RPMI8226 (cell line): ENCODE results near the gene LRRTM2.
"Not testable (repeated sequence)": the region's sequence is repeated elsewhere in the genome, so short reads cannot be mapped to it uniquely, and the experiment has no call there.

Source experiments
- DNase-seq: peaks from one replicate; pipeline ENCODE4 v3.0.0-alpha.2; 2015

LRRTM2 gene

DNA sequence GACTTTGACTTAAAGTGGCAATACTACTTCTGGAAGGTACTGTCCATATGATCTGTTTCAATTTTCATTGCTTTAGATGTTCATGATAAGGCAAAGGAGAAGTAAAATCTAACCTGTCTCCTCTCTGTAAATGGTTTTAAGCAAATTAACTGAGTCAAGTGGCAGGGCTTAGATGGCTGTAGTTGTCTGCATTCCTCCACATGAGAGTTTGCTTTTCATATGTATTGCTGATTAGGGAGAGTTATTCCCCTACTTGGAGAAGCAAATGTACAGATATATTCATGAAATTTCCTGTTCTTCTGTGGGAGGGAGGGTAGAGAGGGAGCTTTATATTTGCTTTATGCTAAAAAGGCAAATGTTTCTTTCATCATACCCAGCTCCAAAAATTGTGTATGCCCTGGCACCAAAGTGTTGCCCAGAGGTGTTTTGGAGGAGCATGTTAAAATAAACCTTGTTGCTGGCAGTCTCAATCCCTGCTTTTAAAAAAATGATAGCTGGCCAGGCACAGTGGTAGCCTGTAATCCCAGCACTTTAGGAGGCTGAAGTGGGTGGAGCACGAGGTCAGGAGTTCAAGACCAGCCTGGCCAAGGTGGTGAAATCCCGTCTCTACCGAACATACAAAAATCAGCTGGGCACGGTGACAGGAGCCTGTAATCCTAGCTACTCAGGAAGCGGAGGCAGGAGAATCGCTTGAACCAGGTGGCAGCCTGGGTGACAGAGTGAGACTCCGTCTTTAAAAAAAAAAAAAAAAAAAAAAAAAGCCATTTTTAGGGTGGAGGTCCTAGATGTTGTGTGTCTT, 3.5 kb upstream of the LRRTM2 start:
- no peak for DNase-seq

DNA sequence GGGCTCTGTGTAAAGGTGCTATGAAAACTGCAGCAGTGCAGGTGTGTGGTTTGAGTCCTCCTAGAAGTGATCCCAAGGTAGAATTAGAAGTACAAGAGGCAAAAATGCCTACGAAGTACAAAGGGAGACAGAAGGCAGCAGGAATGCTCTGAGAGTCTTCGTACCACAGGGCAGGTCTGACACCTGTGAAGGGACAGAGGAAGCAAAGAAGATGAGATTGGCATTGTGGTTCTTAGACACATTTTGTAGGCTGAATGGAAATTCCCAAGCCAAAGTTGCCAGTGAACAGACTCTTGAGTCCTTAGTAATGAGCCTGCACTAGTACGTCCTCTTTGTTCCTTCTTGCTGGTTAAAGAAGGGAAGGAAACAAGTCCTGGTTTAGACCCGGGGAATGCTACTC, 1.7 kb upstream of the LRRTM2 start:
- no peak for DNase-seq

DNA sequence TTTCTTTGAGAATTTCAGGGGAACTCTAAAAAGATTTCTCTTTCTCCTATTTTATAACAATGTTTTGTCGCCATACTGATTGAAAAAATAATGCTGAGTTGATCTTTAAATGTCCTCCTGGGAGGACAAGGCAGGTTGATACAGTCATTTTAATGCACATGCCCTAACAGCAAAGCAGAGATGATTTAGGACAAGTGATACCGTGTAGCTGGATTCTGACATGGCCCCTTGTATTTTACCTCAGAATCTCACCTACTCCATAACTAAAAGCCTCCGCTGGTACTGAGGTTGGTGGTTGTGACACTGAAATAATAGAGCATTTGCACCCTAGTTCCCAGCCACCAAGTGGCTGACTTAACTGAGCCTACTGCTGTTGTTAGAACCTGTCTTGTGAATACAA, 811 bp upstream of the LRRTM2 start:
- DNase-seq = no peak

DNA sequence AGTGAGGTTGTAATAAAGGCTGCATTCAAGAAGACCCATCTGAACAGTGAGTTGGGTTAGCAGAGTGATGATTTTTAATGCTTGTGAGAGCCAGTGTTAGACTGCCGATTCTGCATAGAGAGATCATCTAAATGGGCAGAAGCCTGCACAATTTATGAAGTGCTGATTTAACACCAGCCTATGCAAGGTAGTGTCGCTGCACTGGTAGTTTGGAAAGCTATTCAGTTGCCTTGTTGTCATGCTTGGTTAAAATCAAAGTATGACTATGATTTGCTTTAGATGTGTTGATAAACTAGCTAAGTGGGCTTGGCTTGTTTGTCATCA, 379 bp upstream of the LRRTM2 start:
- no peak for DNase-seq

DNA sequence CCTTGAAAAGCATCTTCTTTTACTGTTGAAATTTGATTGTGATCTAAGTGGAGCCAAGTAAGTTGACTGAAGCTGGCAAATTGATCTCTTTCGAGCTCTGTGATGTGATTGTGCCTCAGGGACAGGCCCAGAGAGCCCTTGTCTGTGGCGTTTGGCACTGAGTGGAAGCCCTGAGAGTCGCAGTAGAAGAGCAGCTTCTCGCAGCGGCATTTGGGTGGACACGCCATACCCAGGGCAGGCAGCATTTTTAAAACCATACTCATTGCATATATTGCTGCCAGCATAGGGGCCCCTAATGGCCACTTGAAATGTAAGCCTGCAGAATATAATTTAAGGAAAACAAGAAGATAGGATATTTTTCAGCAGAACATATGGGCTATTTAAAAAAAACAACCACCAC, 894 bp downstream of the LRRTM2 start:
- DNase-seq = no peak

DNA sequence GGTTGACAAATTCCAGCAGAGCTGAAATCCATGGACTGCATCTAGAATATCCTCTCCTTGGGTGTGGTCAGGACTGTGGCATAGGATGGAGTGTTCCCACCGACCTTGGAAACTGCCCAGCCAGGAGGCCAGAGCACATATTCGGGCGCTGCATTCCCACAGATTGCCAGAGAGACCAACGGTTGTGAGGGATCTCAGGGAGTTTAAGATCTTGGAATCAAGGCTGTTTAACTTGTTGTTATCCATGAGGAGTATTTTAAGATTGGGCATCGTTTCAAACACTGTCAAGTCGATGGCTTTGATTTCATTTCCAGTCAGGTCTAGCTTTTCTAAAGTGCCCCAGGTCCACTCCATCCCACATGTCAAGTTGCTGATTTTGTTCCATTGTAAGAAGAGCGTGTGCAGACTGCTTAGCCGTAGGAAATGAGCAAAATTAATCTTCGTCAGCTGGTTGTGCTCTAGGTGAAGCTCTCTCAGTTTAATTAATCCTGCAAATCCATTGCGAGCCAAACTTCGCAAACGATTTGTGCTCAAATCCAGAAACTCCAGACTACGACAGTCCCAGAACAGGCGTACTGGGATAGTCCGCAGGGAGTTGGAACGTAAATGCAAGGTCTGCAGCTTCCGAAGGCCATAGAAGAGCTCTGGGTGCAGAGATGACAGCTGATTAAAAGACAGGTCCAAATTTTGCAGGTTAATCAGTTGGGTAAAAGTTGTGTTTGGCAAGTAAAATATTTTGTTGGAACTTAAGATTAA, 1.5 kb downstream of the LRRTM2 start:
- DNase-seq = no peak

DNA sequence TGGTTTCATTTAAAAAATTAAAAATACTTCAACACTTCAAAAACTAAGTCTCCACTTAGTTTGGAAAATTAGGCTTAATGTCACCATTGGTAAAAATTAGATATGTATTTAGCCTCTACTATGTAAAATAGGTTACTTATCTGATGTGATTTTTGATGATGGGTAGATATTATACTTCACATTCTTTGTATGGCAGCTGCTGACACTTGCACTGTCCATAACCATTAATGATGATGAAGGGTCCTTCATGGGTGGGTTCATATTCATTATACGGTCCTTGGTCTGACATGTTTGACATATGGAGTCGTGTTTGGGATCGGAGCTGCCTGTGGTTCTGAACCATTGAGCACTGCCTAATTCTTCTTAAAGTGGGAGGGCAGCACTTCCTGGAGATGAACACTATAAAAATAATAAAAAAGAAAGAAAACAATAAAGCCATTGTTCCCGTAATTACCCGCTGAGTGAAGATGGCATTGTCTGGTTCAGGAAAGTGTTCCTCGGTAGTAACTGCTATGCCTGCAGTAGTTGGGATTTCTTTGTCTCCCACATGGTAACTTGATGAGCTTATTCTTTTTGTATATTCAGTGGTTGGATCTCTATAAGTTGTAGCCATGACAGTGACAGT, 2.2 kb downstream of the LRRTM2 start:
- no peak for DNase-seq

DNA sequence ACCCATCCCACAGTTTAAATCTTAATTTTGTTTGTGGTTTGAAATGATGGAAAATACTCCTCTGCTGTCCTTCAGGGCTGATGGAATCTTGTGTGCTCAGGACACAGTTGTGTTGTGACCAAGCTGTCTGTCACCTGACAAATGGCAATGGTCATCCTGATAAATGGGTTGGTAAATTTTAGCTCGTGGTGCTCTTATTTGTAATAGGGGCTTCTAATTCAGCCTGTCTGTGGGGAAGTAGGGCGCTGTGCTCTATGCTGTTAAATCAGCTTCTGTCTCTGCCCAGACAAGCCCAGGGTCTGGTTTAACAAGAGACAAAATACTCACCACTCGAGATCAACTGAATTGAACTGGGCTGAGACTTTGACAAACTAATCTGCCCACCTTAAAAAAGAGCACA, 4.5 kb downstream of the LRRTM2 start:
- DNase-seq = no peak

DNA sequence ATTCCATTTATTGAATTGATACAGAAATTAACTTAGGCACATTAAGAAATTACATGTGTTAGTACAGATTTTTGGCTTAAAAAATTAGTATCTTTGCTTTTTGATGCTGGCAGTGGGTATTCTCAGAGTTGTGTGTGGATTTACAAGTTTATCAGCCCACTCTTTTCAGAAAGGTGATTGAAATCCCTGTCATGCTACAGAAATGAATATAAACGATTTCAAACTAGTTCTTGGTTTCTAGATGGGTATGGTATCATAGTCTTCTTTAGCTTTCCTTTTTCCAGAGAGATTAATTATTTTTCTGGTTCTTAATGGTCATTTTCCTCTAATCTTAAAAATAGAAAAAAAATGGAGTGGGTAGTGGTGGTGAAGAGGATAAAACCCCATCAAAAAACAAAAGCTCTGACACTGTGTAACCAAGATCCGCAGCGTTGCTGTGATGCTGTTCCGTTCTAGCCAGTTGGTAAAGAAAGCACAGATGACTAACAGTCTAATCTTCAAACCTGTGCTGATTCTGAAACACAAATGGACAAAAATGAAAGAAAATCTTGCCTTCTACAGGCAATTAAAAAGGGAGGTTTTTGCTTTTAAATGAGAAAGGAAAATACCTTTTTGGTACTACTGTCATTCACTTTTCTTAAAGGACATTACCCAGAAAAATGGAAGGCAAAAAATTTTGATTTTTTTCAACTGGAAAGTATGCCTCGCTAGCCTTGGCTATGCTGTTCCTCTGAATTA, 5.2 kb downstream of the LRRTM2 start:
- no peak for DNase-seq

DNA sequence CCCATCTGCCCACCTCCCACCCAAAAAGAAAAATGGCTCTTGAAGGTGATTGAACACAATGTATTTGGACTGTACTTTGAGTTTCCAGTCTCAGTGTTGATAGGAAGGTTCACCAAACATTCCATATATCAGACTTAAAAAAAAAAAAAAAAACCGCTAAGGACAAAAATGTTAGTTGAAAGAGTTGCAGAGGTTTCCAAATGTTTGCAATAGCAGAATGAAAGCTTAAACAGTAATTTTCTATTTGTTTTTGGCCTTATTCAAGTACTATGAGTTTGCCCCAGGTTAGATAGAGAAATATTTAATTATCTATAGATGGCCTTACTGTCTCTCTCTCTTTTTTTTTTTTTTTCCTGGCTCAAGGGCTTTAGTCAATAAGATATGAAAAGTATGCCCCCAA, 6.1 kb downstream of the LRRTM2 start:
- DNase-seq = no peak

DNA sequence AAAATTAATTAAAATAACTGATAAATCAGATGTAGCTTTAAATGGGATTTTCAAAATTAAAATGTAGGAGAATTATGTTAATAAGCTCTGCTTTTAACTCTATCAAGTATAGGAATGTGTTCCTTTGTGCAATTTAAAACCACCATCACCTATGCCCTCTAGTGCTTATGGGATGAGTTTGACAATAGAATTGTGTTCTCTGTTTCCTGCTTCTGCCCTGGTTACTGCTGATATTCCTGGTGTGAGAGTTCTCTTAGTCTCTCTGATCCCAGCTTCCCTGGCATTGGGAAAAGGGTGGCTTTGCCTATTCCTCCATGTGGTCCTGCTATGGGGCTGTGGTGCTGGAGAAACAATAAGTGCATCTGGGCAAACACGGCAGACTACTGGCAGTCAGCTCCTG, 8.1 kb downstream of the LRRTM2 start:
- no peak for DNase-seq

DNA sequence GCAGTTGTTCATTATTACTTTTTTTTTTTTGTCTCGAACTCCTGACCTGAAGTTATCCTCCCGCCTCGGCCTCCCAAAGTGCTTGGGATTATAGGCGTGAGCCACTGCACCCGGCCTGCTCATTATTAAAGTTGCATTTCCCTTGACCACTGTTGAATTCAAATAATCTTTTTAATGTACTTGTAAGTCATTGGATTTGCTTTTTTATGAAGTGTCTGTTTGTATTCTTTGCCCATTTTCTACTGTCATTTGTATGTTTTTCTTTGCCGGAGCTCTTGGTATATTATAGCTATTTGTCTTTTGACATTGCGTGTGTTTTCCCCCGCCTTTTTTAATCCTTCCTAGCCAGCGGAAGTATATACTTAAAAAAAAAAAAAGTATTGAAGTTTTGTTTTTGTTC, 22.0 kb downstream of the LRRTM2 start:
- DNase-seq = no peak

DNA sequence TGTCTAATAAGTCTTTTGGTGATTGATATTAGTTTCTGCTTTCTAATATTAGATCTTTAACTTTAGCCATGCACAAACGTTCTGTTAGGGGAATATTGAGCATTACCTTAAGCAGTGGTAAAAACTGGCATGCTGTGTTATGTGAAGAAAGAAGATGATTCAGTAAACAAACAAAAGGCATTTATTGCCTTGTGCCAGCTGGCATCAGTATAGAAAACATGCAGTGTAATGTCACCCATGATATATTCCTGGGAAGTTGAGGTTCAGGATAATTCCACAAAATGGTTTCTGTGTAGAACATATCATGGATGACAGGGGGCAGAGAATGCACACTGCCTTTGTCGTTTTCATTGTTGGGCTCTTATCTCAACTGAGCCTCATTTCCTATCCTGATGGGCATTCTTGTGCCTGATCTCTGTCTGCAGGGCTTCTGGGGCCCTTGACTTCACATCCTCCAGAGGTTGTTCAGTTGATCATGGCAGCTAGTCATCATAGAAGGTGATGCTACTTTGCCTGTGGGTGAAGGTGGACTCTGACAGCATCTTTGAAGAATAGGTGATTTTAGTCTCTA, 24.2 kb downstream of the LRRTM2 start:
- DNase-seq = no peak

DNA sequence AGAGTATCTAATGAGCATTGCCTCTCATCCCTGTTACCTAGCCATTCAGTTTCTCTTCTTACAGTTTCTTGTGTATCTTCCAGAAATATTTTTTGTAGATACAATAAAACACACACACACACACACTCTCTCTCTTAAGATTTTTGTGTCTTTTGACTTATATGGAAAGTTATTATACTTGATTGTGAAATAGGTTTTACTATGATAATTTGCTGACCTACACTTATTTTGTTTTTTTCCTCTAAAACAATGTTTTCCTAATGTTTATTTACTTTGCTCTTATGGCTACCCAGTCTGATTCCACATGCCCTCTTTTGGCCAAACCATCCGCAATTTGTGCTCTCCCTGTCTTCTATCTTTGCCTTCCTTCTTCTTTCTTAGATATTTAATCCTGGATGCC, 25.3 kb downstream of the LRRTM2 start:
- DNase-seq = no peak

DNA sequence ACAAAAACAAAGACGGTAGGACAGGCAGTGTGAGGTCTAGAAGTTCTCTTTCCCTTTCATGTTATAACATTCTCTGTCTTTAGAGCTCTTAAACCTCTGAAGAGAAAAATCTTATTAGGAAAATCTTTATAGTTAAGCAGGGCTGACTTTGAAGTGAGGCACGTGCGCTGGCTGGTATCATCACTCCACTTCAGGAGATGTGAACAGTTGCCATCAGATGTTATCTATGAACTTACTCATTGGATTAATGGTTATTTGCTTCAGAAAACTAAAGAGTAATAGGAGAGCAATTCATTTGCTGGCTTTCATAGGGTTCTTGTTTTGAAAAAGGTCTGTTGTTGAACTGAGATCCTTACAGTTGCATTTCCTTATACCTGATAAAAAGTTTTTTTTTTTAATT, 25.7 kb downstream of the LRRTM2 start:
- no peak for DNase-seq

DNA sequence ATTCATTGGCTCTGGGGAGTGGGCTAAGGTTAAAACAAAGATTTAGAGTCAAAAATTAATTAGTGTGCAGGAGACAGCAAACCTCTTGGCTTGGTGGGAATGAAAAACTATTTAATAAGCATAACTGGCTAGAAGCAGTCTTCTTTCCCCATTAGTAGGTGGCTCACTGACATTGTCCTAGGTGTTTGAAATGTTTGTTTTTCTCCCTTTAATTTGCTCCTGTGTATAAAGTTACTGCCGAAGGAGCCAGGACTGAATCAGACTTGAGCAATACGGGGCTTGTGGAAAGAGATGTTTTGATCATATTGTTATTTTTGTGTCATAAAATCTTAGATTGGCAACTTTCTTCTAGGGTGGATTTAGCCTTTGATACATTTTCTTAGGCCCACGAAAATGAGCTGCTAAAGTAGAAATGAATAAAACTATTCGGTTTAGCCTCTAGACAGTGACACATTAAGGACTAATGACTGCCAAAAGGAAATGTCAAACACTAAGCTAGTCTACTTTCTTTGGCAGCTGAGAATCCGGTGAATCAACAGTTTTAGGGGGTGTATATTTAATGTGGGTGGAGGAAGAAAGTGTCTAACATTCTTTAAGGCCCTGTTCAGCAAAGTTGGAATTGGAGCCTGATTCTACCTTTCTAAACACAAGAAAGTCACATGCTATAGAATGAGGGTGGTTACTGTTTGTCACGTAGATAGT, 30.2 kb downstream of the LRRTM2 start:
- DNase-seq = no peak

DNA sequence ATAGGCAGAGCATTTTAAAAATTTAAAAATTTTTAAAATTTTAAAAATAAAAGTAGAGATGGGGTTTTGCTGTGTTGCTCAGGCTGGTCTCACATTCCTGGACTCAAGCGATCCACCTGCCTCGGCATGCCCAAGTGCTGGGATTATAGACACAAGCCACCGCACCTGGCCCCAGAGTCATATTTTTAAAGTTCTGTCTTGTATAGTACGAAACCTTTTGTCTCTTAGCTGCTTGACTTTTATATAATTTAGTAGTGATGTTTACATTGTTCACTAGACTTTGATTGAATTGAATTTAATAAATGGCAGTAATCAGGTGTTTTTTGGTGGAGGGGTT, 31.0 kb downstream of the LRRTM2 start:
- no peak for DNase-seq

DNA sequence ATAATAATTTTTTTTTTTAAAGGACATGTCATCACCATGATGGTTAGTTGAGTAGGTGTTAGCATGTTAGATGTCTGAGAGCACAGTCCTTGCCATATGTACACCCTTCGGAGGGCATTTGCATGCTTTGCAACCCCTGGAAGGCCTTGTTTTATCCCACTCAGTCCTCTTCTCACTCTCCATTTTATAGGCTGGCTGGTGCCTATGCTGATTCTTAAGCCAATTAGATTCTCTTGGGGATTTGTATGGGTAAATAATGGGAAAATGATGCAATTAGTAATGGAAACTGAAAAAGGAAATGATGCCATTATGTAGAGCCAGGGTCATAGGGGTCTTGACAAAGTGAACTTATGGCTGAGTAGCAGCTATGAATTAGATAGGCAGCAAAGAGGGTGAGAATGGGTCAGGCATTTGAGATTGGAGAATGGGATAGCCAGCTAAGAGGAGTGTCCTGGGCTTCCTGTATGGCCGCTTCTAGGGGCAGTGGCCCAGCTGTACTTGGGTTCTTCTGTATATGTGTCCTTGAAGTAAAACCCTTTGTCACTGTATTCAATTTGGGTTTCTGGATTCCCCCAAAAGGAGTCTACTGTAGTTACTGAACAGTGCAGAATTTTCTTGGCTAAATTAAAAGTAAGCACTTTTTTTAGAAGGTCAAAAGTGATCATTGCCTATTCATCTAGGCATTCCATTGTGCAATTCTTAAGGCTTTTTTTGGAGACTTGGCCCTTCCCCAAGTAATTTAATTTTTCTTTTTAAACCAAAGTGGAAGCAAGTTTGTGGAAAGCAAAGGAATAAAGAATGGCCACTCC, 31.6 kb downstream of the LRRTM2 start:
- DNase-seq = no peak

DNA sequence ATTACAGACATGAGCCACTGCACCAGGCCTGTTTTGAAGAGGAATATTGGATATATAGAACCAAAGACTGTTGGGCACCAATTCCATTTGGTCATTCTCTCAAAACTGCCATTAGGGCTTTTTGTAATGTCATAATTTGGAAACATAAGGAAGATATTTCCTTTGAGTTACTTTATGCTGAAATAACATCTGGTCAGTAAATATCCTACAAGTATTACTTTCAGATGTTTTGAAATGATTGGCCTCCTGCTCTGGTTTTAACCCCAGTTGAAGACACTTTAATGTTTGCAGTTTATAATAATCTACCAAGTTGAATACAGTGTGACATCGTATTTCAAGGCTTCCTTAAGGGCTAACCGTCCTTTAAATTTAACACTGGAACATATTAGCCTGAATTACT, 33.6 kb downstream of the LRRTM2 start:
- no peak for DNase-seq

DNA sequence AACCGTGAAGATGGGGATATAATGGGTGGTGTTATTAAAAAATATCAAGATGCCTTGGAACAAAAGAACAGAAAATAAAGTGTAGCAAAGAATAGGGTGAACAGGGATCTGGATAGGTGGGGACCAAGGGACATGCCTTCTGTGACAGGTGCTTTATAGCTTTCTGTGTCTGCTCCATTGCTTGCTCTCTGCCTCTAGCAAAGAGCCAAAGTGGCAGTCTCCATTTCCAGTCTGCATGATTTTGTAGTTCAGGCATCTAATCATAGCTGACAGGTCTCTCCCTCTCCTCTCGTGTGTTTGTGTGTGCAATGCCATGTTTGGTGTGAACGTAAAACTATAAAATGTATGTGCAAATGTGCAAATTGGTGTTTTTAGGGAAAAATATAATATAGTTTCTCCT, 35.0 kb downstream of the LRRTM2 start:
- DNase-seq = no peak

DNA sequence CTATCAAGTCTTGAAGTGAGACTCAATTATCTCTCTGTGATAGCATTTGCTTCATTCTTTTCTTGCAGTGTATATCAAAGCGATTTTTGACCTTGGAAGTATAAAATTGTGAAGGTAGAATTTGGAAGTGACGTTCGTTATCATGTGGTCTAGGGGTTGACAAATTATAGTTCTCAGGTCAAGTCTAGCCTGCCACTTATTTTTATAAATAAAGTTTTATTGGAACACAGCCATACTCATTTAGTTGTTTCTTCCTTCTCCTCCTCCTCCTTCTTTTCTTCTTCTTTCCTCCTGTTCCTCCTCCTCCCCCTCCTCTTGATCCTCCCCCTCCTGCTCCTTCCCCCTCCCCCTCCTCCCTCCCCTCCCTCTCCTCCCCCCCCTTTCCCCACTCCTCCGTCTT, 38.0 kb downstream of the LRRTM2 start:
- no peak for DNase-seq

DNA sequence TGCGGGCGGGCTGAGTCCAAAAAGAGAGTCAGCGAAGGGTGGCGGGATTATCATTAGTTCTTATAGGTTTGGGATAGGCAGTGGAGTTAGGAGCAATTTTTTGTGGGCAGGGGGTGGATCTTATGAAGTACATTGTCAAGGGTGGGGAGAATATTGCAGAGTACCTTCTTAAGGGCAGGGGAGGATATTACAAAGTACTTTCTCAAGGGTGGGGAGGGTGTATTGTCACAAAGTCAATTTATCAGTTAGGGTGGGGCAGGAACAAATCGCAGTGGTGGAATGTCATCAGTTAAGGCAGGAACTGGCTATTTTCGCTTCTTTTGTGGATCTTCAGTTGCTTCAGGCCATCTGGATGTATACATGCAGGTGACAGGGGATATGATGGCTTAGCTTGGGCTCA, 40.3 kb downstream of the LRRTM2 start:
- DNase-seq = not testable (repeated sequence)
